Esophagus squamous epithelium (tissue), 5 donors: ENCODE data around the gene TMED10. TPM values are rescaled to one million over a fixed set of nuclear protein-coding genes. Genes with fewer than 3 reads are reported as not detected.

Source experiments
- DNase-seq: peaks from one replicate; lab custom pipeline; 2025; lab: John Stamatoyannopoulos, UW
- H3K27ac ChIP-seq, 4 donors: fragments of 200-600 bp; sonication (generic); one replicate each; pipeline ENCODE4 v1.5.1; 2016 to 2019; ENCODE audit warnings: mild to moderate bottlenecking in 1 of 4
- H3K27me3 ChIP-seq, 4 donors: fragments of 200-600 bp; sonication (generic); 1 replicate in 3 of 4; 2 replicates in 1 of 4; pipeline versions ENCODE4 v1.5.1 to v1.6.0; 2017 to 2021; ENCODE audit warnings: antibody characterized with exemption in 1 of 4
- H3K36me3 ChIP-seq, 3 donors: fragments of 200-600 bp; sonication (generic); one replicate each; pipeline ENCODE4 v1.5.1; 2016 to 2019
- H3K4me1 ChIP-seq, 3 donors: fragments of 200-600 bp; sonication (generic); one replicate each; pipeline ENCODE4 v1.5.1; 2017 to 2019
- H3K4me3 ChIP-seq, 4 donors: fragments of 200-600 bp; sonication (generic); 1 replicate in 3 of 4; 2 replicates in 1 of 4; pipeline ENCODE4 v1.5.1; 2016 to 2019; ENCODE audit warnings: mild to moderate bottlenecking in 2 of 4, moderate library complexity in 1 of 4
- H3K9me3 ChIP-seq, 3 donors: fragments of 200-600 bp; sonication (generic); one replicate each; pipeline ENCODE4 v1.5.1; 2016 to 2019
- POLR2A ChIP-seq, 4 donors: fragments of 450-650 bp; IDR thresholded peaks; one replicate each; pipeline ENCODE4 v1.6.1; 2017; ENCODE audit warnings: antibody characterized with exemption in 4 of 4, mild to moderate bottlenecking in 4 of 4, moderate library complexity in 3 of 4
- WGBS, 2 donors: methylation state at CpG; one replicate each; pipeline ENCODE4 v1.1.5; 2018; 5-methylcytosine and 5-hydroxymethylcytosine counted together
- intact Hi-C: fragments of 100-400 bp; cut with DNase I; formaldehyde crosslinking; loops from one replicate; pipeline ENCODE4 v1.15.0; 2022
- total RNA-seq, 4 donors: library from RNA; depleted of rRNA; stranded (reverse); fragments of >200 nt; gene quantifications; one replicate each; pipeline ENCODE4 v1.1.0, GENCODE V29; 2016
- TF ChIP-seq, protein P1 (sequence below), 6 experiments: fragments of 450-650 bp in 4 of 6; fragments of 200-600 bp in 2 of 6; sonication (generic) in 2 of 6; IDR thresholded peaks; one replicate each; pipeline ENCODE4 v1.5.1; 2016 to 2019; ENCODE audit warnings: antibody characterized with exemption in 6 of 6, mild to moderate bottlenecking in 4 of 6, moderate library complexity in 4 of 6
- donor health status: DM: yes; HTN: yes; CAD: no.

The TMED10 gene
- total RNA-seq, 4 donors from 2014 or later = 174 to 267 (median 206) TPM

DNA sequence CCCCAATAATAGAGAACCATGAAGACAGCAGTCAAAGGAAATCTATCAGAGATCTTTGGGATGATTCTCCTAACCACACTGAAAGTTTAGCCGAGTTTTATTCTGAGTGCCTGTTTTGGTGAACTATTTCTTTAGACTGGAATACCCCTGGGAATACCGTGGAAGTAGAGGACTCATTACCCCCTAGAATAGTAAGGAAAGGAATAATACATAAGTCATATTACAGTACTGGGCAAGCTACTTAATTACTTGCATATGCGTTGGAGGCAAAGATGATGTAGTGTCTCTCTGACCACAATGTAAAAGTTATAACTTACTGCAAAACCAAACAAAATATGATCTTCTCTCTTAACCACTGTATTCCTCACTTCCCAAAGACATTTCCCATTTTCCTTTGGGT, 81.5 kb downstream of the TMED10 start:
- H3K27me3 ChIP-seq = no peaks in the 10 kb centered on the region
- 89 to 92% methylated on average over 3 of the region's 3 CpGs for WGBS, 2 donors
- H3K4me1 ChIP-seq = no peaks in the 10 kb centered on the region
- no peak for TF ChIP-seq POLR2A (IDR thresholded peaks at IDR 0.05)
- TF ChIP-seq, protein P1, sequence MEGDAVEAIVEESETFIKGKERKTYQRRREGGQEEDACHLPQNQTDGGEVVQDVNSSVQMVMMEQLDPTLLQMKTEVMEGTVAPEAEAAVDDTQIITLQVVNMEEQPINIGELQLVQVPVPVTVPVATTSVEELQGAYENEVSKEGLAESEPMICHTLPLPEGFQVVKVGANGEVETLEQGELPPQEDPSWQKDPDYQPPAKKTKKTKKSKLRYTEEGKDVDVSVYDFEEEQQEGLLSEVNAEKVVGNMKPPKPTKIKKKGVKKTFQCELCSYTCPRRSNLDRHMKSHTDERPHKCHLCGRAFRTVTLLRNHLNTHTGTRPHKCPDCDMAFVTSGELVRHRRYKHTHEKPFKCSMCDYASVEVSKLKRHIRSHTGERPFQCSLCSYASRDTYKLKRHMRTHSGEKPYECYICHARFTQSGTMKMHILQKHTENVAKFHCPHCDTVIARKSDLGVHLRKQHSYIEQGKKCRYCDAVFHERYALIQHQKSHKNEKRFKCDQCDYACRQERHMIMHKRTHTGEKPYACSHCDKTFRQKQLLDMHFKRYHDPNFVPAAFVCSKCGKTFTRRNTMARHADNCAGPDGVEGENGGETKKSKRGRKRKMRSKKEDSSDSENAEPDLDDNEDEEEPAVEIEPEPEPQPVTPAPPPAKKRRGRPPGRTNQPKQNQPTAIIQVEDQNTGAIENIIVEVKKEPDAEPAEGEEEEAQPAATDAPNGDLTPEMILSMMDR (IDR thresholded peaks at IDR 0.05) = no peak
- intact Hi-C loops = no loop called here
- no peak overlapping the region for H3K27ac ChIP-seq
- H3K9me3 ChIP-seq = no peaks in the 10 kb centered on the region
- H3K4me3 ChIP-seq = no peak overlapping the region
- peaks cover 14 to 100% (median 39%) of the 10 kb centered on the region in 3 donors for H3K36me3 ChIP-seq
- DNase-seq = no peak

- no peak overlapping the region for H3K4me3 ChIP-seq
- peaks cover 0 to 4% (median 0%) of the 10 kb centered on the region in 3 donors for H3K4me1 ChIP-seq
- no peaks in the 10 kb centered on the region for H3K27me3 ChIP-seq
- no peak for DNase-seq
- intact Hi-C loops = no loop called here
- TF ChIP-seq POLR2A (IDR thresholded peaks at IDR 0.05) = no peak
- TF ChIP-seq, protein P1 (IDR thresholded peaks at IDR 0.05) = no peak
- H3K27ac ChIP-seq = no peak overlapping the region
- peaks cover 17 to 100% (median 41%) of the 10 kb centered on the region in 3 donors for H3K36me3 ChIP-seq
- 90 to 91% methylated on average over 2 of the region's 2 CpGs for WGBS, 2 donors
- H3K9me3 ChIP-seq = no peaks in the 10 kb centered on the region
Measured at GRCh38 chr14:75092698-75093097, 83.7 kb downstream of the TMED10 start.

DNA sequence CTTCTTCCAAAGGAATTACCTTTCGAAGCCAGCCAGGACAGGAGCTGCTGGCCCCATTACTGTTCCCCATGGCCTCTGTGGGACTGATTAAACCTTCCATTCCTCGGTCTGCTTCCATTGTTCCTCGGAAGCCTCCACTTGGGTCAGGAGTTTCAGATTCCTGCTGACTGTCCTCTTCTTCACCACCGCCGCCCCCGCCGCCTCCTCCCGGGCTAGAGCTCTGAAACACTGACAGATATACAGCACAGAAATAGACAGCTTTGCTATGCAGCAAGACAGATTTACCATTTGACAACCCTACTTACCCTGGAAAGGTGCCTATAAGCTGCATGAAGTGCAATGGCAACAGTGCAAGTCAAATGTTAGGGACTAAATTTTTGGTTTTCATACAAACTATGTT, 85.2 kb downstream of the TMED10 start:
- Histone ChIP-seq H3K27ac (no peak overlapping the region), H3K36me3 (peaks cover 17 to 100% (median 44%) of the 10 kb centered on the region in 3 donors), H3K4me1 (peaks cover 0 to 4% (median 0%) of the 10 kb centered on the region in 3 donors), H3K27me3 (no peaks in the 10 kb centered on the region), H3K9me3 (no peaks in the 10 kb centered on the region), H3K4me3 (no peak overlapping the region)
- DNase-seq = no peak
- whole genome bisulfite sequencing, 2 donors = 94 to 95% methylated on average over 8 of the region's 8 CpGs
- intact Hi-C loops = no loop called here
- TF ChIP-seq, protein P1 (IDR thresholded peaks at IDR 0.05) = no peak
- TF ChIP-seq POLR2A (IDR thresholded peaks at IDR 0.05) = no peak

DNA sequence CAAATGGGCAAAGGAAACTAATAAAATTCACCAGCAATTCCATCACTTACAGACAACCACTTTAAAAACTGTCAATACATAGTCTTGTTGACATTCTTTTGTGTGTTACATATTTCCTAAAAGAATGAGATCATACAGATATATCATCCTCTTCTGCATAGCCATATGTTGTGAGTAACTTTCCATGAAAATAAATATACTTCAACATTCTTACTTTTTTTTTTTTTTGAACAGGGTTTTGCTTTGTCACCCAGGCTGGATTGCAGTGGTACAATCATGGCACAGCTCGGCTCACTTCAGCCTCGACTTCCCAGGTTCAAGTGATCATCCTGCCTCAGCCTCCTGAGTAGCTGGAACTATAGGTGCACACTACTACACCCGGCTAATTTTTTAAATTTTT, 86.1 kb downstream of the TMED10 start:
- no peak for DNase-seq
- peaks cover 14 to 100% (median 44%) of the 10 kb centered on the region in 3 donors for H3K36me3 ChIP-seq
- intact Hi-C loops = no loop called here

More for the DNA sequence above, 86.1 kb downstream of the TMED10 start:
- Histone ChIP-seq H3K9me3 (no peaks in the 10 kb centered on the region), H3K27ac (no peak overlapping the region), H3K4me1 (peaks cover 0 to 5% (median 0%) of the 10 kb centered on the region in 3 donors), H3K4me3 (no peak overlapping the region), H3K27me3 (no peaks in the 10 kb centered on the region)
- TF ChIP-seq, protein P1 (IDR thresholded peaks at IDR 0.05) = no peak
- TF ChIP-seq POLR2A (IDR thresholded peaks at IDR 0.05) = no peak
- WGBS, 2 donors = 86% methylated on average over 3 of the region's 3 CpGs
